HG03354 (cell line): Measurements from ENCODE around the gene CCN5.

Experiments
- ATAC-seq: cut with Tn5 transposase; IDR thresholded peaks from one replicate; pipeline ENCODE4 v1.9.1; 2021; ENCODE audit warnings: mild to moderate bottlenecking; ENCODE audit not compliant: unreplicated experiment, poor library complexity, severe bottlenecking

CCN5 gene

DNA sequence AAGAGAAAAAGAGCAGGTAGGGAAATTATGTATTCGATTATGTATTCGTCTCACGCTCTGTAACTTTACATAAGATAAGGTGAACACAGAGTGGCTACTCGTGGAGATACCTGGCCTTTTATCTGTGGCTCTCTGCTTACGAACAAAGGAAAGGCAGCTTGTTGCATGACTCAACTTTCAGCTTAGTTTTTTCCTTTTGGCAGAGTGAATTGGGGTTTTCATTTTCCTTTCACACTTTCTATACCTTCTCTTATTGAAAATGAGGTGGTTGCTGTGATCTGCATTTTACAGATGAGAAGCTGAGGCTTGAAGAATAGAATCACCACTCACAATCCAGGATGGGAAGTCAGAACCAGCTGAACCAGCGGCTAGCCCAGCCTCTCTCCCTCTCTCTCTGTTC lies 17.2 kb downstream of the CCN5 start:
- ATAC-seq = no peak

DNA sequence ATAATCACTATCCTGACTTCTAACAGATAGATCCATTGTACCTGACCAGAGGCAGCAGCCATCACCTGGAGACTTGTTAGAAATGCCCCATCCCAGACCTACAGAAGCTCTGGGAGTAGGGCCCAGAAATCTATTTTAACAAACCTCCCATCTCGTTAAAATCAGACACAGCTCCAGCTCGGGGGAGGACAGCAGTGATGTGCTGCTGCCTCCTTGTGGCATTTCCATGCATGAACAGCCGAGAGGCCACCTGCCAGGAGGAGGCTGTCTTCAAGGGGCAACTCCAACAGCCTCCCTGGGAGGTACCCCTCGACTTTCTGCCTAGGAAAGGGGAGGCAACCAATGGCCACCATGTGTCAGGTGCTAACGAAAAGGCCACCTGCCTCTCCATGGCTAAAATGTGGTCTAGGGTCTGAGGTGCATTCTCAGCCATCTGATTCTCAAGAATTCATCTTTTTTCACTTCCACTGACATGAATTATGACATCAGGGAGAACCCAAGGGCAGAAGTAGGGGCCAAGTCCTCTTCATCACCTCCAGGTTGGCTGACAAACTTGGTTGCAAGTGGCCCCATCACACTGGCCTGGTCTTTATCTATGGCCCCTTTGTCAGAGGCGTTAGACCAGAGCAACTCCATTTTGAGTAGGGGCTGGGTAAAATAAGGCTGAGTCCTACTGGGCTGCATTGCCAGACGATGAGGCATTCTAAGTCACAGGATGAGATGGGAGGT lies 18.3 kb downstream of the CCN5 start:
- ATAC-seq = no peak

DNA sequence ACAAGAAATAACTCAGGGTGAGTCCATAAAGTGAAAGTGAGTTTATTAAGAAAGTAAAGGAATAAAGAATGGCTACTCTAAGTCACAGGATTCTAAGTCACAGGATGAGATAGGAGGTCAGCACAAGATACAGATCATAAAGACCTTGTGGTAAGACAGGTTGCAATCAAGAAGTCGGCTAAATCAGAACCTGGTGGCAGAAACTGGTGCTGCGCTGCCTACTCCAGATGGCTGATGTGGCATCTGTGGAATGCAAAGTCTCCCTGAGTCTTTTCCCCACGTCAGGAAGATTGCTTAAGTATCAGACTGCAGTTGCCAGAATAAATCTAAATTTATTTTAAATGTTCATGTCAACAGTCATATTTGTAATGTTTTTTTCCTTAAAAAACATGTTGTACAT lies 19.8 kb downstream of the CCN5 start:
- ATAC-seq = no peak

DNA sequence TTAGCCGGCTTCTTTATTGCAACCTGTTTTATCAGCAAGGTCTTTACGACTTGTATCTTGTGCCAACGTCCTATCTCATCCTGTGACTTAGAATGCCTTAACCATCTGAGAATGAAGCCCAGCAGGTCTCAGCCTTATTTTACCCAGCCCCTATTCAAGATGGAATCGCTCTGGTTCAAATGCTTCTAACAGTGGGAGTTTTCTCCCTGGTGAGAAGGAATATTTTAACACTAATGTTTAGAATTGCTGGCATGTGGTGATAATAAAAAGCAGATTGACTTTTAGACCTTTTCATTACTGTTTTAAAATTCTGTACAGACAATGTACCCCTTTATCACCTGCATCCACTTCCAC lies 20.6 kb downstream of the CCN5 start:
- ATAC-seq = no peak

DNA sequence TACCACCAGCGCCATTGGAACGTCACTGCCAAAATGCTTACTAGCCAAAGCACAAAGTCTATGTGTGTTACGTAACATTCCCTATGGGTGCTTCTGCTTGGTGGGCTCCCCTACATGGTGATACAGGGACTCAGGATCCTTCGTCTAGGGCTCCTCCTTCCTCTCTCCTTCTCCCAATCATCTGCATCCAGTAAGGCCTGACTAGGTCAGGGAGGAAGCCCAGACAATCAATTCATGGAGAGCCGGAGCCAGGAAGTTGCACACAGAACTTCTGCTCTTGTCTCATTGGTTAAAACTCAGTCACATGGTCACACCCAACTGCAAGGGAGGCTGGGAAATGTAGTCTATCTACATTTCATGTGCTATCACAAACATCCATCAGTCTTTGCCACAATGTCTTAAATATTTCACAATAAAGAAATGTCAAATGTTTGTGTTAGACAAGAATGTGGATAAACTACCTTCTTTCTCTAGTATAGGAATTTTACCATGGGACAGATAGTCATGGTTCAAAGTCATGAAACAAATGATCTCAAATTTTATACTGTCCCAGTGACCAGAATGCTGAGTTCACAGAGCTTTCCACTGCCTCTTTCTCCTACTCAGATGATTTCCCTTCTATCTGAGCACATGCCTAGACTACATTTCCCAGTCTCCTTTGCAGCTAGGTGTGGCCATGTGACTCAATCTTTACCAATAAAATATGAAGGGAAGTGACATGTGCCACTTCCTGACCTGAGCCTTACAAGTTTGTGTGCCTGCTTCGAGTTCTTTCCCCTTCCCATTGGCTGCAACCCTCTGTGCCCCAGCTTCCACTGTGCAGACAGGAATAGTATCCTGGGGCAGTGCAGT lies 21.2 kb downstream of the CCN5 start:
- ATAC-seq = no peak

DNA sequence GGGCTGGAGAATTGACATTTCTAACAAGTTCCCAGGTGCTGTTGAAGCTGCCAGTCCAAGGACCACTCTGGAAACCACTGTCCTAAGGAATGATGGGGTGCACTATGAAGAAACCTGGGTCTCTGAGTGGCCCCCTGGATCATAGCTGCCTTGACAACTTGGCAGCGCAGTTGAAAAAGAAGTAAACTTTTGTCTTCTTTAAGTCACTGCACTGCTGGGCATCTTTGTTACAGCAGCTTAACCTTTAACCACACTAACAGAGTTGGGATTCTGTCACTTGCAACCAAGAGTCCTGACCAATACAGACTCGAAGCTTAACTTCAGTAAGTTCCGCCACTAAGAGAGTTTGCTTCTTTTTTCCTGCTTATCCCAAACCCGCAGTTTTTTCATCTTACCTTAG lies 21.9 kb downstream of the CCN5 start:
- no peak for ATAC-seq

DNA sequence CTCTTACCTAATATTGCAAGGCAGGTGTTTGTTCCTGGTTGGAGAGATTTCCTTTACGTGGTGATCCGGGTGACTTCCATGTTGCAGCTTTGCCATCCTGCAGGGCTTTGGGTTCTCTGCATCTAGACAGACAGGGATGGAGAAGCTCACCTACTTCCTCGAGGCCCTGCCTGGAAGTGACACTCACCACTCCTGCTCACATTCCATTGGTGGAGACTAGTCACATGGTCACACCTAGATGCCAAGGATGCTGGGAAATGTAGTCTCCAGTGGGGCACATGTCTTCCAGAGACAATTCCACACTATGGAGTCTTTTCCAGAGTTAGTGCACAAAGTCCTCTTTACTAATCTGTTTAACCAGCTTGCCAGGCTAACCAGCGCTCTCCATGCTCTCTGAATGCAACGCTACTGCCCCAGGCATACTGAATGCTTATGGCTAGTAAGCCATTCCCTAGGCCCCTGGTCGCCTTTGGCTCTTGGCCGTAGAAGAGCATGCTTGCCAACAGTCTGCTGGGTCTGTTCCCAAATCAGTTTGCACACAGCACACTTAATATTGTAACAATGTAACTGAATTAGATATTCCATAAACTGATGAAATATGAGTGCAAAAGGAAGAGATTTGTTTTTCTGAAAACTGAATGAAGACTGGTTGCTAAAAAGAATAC lies 23.8 kb downstream of the CCN5 start:
- no peak for ATAC-seq

DNA sequence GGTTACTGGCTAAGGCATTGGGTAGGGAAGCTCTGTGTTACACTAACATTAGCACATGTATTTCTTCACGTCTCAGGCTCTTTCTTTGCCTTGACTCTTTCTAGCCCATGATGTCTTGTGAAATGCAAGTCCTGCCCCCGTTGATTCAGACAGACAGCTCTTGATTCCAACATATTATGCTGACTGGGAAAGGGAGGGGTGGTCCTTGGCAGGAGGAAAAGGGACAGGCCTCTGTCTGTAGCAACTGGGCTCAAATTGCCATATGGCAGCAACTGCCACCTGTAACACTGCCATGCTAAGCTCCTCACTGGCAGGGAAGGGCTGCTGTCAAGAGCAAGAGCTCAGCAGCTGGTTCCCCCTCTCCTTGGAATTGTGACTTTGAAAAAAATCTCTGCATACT lies 24.8 kb downstream of the CCN5 start:
- no peak for ATAC-seq

DNA sequence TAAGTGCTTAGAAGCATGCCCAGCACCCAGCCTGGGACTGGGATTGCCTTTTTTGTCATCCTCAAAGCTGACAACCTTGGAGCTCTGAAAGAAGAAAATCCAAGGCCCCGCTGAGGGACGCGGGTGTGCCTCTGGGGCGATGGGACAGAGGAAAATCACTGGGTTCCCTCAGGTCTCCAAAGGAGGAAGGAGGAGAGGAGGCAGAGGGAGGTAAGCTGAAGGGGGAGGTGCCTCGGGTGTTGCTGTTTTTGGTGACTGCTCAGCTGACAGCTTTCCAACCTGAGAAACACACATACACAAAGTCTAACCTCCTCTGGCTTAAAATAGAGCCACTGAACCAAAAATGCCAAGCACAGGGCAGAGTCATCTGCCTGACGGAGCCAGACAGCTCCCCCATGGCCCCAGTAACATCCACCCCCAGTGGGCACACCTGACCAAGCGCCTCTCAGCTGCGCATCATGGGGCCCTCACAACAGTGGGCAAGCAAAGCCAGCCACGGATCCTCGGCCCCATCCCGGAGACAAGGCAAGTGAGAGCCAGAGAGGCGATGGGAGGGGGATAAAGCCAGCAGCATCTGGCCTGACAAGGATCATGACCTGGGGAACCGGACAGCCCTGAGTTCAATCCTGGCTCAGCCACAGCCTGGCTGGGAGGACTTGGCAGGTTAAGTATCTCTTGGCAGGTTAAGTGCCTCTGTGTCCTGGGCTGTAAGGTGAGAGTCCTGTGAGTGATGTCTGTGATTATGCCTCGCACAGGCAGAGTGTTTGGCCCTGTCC lies 27.3 kb downstream of the CCN5 start:
- no peak for ATAC-seq

DNA sequence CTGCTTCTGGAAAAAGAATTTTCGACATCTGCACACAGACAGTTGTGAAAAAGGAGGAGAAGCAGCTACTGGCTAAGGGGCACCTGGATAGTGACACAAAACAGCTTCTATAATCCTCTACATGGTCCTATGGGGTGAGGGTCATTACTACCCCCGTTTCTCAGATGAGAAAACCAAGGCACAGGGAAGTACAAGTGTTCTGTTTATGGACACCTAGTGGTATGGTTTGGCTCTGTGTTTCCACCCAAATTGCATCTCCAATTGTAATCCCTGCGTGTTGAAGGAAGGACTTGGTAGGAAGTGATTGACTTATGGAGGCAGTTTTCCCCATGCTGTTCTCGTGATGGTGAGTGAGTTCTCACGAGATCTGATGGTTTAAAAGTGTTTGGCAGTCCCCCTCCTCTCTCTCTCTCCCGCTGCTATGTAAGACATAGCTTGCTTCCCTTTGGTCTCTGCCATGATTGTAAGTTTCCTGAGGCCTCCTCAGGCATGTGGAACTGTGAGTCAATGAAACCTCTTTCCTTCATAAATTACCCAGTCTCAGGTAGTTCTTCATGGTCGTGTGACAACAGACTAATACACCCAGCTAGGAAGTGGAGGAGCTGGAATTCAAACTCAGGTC lies 28.0 kb downstream of the CCN5 start:
- no peak for ATAC-seq

DNA sequence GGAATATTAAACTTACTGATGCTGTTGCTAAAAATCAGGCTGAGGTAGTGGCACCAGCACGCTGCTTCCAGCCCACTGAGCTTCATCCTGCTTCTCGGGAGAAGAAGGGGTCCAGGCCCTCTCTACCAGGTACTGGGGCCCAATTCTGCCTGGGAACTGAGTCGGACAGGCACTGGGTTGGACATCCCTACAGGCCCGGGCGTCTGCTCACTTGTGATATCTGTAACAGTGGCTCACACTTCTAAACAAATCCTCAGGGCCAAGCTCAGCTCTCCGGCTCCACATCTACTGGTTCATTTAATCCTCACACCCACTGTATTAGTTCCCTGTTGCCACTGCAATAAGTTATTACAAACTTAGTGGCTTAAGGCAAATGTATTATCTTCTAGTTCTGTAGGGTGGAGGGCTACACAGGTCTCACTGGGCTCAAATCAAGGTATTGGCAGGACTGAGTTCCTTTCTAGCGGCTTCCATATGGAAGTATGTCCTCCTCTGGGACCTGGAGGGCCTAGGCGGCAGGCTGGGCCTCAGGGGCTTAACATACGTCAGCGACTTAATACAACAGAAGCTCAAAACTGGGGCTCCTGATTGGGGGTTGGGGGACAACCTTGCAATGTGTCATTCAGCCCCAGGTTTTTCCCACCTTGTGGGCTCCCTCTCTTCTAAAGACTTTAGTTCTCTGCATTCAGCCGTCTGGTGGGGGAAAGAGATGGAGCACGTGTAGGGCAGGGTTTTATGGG lies 28.9 kb downstream of the CCN5 start:
- ATAC-seq = no peak

DNA sequence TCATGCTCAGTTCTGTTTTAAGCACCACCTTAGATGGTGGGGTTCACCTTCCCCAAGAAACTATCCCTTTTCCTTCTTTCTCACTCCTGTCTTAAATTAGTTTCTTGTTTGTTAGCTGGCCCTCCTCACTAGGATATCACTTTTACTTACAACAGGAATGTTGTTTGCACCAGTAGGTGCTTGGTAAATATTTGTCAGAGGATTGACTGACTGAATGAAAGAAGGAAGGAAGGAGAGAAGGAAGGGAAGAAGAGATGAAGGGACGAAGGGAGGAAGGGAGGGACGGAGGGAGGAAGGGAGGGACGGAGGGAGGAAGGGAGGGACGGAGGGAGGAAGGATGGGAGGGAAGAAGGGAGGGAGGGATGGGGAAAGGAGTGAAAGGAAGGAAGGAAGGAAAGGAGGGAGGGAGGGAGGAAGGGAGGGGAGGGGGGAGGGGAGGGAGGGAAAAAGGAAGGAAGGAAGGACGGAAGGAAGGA lies 30.0 kb downstream of the CCN5 start:
- ATAC-seq = no peak

DNA sequence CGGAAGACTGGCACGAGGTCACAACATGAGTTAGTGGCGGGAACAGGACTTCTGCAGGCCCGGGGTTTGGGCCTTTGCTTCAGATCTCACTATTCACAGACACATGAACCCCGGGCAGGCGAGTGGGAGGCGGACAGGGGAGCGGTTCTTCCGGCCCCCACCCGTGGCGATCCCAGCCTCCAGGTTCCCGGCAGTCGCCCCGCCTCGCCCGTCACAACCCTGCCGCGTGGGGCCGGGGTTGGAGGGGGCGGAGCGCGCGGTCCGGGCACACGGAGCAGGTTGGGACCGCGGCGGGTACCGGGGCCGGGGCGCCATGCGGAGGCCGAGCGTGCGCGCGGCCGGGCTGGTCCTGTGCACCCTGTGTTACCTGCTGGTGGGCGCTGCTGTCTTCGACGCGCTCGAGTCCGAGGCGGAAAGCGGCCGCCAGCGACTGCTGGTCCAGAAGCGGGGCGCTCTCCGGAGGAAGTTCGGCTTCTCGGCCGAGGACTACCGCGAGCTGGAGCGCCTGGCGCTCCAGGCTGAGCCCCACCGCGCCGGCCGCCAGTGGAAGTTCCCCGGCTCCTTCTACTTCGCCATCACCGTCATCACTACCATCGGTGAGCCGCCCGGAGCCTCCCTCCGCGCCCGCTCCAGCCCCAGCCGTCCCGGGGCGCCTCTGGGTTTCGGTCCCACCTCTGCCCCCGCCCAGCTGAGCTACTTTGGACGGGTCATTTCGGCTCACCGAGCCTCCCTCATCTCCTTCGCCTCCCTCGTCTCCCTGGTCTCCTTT lies 30.6 kb downstream of the CCN5 start, which contains the start of gene KCNK15:
Gene KCNK15 (plus strand): TSS at position 268 of the 769 bp plus-strand sequence. CDS start 46 bp downstream, at position 314.
- ATAC-seq = no peak

DNA sequence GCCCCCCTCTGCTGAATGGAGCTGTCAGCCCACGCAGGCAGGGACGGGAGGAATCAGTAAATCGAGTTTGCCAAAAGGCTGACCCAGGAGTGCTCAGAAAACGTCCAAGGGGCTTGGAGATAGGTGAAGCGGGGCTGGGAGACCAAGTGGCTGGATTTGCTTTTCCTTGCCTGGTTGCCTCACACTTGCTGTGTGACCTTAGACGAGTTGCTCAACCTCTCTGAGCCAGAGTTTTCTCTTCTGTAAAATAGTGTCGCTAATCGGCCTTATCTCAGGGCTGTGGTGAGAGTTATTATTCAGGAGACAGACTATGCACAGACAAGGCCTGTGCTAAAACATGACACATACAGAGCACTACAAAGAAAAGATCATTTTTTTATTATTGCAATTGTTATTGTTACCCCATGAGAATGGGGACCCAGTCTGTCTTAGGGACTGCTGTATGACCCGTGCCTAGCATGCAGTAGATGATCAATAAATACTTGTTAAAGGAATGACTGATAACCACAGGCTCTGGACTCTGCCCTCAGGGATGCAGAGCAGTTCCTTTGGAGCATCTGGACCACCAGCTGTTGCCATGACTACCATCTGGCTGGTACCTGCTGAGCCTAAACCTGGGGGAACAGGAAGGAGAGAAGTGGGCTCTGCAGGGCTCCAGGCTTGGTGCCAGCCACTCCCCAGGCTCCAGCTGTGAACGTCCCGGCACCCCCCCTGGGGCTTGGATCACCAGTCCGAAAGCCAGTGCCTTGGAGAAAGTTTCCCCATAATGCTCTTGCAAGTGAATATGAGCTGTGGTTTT lies 31.4 kb downstream of the CCN5 start:
- ATAC-seq = no peak

DNA sequence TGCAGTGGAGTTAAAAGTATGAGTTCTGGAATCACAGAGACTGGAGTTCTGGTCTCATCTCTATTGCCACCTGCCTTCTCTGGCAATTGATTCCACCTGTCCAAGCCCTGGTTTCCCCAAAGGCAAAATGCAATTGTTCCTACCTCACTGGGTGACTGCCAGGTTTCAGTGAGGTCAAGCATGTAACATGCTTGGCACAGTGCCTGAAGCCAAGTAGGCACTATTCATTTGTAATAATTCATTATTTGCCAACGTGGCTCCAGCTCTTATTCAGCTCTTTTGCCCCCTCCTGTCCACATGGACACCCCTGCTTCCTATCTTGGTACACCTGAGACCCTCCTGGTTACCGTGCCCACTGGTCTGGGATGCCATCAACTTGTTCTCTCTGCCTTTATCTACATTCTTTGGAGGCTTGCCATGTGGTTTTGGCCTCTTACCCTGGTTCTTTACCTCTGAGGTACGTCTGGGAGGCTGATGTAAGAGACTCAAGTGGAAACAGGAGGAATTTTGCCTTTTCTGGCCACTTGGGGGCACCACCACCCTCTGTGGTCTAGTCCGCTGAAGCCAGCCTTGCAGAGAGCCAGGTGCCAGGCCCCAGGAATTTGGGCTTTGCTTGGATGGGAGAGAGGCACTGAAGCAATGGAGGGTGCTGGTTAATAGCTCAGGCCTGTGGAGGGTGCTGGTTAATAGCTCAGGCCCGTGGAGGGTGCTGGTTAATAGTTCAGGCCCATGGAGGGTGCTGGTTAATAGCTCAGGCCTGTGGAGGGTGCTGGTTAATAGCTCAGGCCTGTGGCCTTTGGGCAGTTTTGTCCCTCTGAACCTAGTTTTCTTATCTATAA lies 32.2 kb downstream of the CCN5 start:
- ATAC-seq = no peak

DNA sequence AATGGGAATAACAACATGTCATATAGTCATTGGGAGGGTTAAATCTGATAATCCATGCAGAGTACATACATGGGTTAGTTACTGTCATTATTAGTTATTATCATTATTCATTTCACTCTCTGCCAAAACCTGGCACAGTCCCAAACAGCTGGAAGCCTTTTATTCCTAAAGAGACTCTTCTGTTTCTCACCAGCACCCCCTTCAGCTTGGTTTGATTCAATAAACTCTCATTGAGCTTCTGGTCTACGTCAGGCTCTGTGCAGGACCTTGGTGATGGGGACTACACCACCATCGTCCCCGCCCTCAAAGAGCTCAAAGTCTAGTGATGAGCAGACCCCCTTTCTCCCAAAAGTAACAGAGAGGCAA lies 32.8 kb downstream of the CCN5 start:
- no peak for ATAC-seq
